H9 (cell line): ENCODE measurements around the gene MID1. TPM values are rescaled to one million over a fixed set of nuclear protein-coding genes. Genes with fewer than 3 reads are reported as not detected.

ENCODE experiments used
- DNase-seq: peaks from one replicate; pipeline ENCODE4 v3.0.0-alpha.2; 2017
- H2AFZ ChIP-seq: one replicate; pipeline ENCODE4 v1.6.1; 2013; ENCODE audit warnings: mild to moderate bottlenecking, low read length, control low read depth, moderate library complexity
- H2AK5ac ChIP-seq: 2 replicates; pipeline ENCODE4 v1.6.1; 2013; ENCODE audit warnings: low read length, control low read depth, mixed read lengths; ENCODE audit not compliant: insufficient read length
- H2BK120ac ChIP-seq: one replicate; pipeline ENCODE4 v1.6.1; 2013; ENCODE audit warnings: low read depth, mild to moderate bottlenecking, low read length, control low read depth, inconsistent platforms; ENCODE audit not compliant: poor library complexity, severe bottlenecking
- H2BK12ac ChIP-seq: 2 replicates; pipeline ENCODE4 v1.6.1; 2013; ENCODE audit warnings: low read length, control low read depth, mixed read lengths, low read depth; ENCODE audit not compliant: insufficient read length
- H2BK15ac ChIP-seq: 2 replicates; pipeline ENCODE4 v1.6.1; 2013; ENCODE audit warnings: low read depth, low read length, control low read depth
- H2BK20ac ChIP-seq: one replicate; pipeline ENCODE4 v1.6.1; 2013; ENCODE audit warnings: low read depth, mild to moderate bottlenecking, low read length, control low read depth, inconsistent platforms; ENCODE audit not compliant: poor library complexity, severe bottlenecking
- H2BK5ac ChIP-seq: 2 replicates; pipeline ENCODE4 v1.6.1; 2013; ENCODE audit warnings: low read length, control low read depth, mixed read lengths; ENCODE audit not compliant: insufficient read length
- H3K14ac ChIP-seq: 2 replicates; pipeline ENCODE4 v1.6.1; 2013; ENCODE audit warnings: low read length, control low read depth; ENCODE audit not compliant: insufficient read depth
- H3K18ac ChIP-seq: 2 replicates; pipeline ENCODE4 v1.6.1; 2013; ENCODE audit warnings: low read depth, mild to moderate bottlenecking, mixed read lengths, low read length, control low read depth; ENCODE audit not compliant: insufficient read length
- H3K23ac ChIP-seq: 2 replicates; pipeline ENCODE4 v1.6.1; 2013; ENCODE audit warnings: low read length, control low read depth, mixed read lengths, low read depth; ENCODE audit not compliant: insufficient read length
- H3K23me2 ChIP-seq: 2 replicates; pipeline ENCODE4 v1.6.1; 2013; ENCODE audit warnings: low read depth, mild to moderate bottlenecking, mixed read lengths, low read length, control low read depth; ENCODE audit not compliant: insufficient read length, poor library complexity, severe bottlenecking
- H3K27ac ChIP-seq: 2 replicates; pipeline ENCODE4 v1.5.1; 2013; ENCODE audit warnings: low read length, control low read depth, mixed read lengths, low read depth; ENCODE audit not compliant: insufficient read length
- H3K27me3 ChIP-seq: 2 replicates; pipeline ENCODE4 v1.6.1; 2013; ENCODE audit warnings: low read length, control low read depth, inconsistent platforms; ENCODE audit not compliant: insufficient read depth
- H3K4ac ChIP-seq: 2 replicates; pipeline ENCODE4 v1.6.1; 2013; ENCODE audit warnings: low read depth, mild to moderate bottlenecking, control low read depth, inconsistent platforms, low read length, moderate library complexity
- H3K4me1 ChIP-seq: 2 replicates; pipeline ENCODE4 v1.6.1; 2013; ENCODE audit warnings: low read length, control low read depth, inconsistent platforms; ENCODE audit not compliant: insufficient read depth
- H3K4me2 ChIP-seq: 2 replicates; pipeline ENCODE4 v1.6.1; 2013; ENCODE audit warnings: low read length, control low read depth, mixed read lengths; ENCODE audit not compliant: insufficient read length, insufficient read depth
- H3K56ac ChIP-seq: 2 replicates; pipeline ENCODE4 v1.6.1; 2013; ENCODE audit warnings: low read depth, mild to moderate bottlenecking, mixed read lengths, low read length, control low read depth; ENCODE audit not compliant: insufficient read length
- H3K79me1 ChIP-seq: 2 replicates; pipeline ENCODE4 v1.6.1; 2013; ENCODE audit warnings: low read depth, mild to moderate bottlenecking, moderate library complexity, low read length, control low read depth, inconsistent platforms; ENCODE audit not compliant: insufficient read depth, poor library complexity, severe bottlenecking
- H3K79me2 ChIP-seq: 2 replicates; pipeline ENCODE4 v1.6.1; 2013; ENCODE audit warnings: low read length, control low read depth, inconsistent platforms; ENCODE audit not compliant: insufficient read depth
- H3K9ac ChIP-seq: 2 replicates; pipeline ENCODE4 v1.6.1; 2013; ENCODE audit warnings: low read length, control low read depth, mixed read lengths; ENCODE audit not compliant: insufficient read length; ENCODE audit errors: extremely low read depth
- H3K9me3 ChIP-seq: one replicate; pipeline ENCODE4 v1.6.1; 2013; ENCODE audit warnings: low read depth, low read length, inconsistent platforms; ENCODE audit not compliant: control insufficient read depth
- H3T11ph ChIP-seq: one replicate; pipeline ENCODE4 v1.6.1; 2013; ENCODE audit warnings: mild to moderate bottlenecking, low read length, control low read depth, inconsistent platforms
- H4K20me1 ChIP-seq: one replicate; pipeline ENCODE4 v1.6.1; 2013; ENCODE audit not compliant: control insufficient read depth, insufficient read length, insufficient read depth
- H4K5ac ChIP-seq: 2 replicates; pipeline ENCODE4 v1.6.1; 2013; ENCODE audit warnings: low read depth, mild to moderate bottlenecking, mixed read lengths, low read length, control low read depth; ENCODE audit not compliant: insufficient read length
- H4K8ac ChIP-seq: replicated peaks from 2 replicates; pipeline ENCODE4 v1.6.1; 2013; ENCODE audit warnings: low read length, control low read depth, mixed read lengths, low read depth; ENCODE audit not compliant: insufficient read length
- H4K91ac ChIP-seq: 2 replicates; pipeline ENCODE4 v1.6.1; 2013; ENCODE audit warnings: low read depth, mild to moderate bottlenecking, moderate library complexity, mixed read lengths, low read length, control low read depth; ENCODE audit not compliant: insufficient read length
- H3K27ac Mint-ChIP-seq, 3 experiments: 2 replicates in 2 of 3; 3 replicates in 1 of 3; pipeline ENCODE4 v1.8.0; 2020 to 2021; ENCODE audit warnings: mixed read lengths in 3 of 3, mild to moderate bottlenecking in 1 of 3, moderate library complexity in 1 of 3
- H3K27me3 Mint-ChIP-seq: 2 replicates; pipeline ENCODE4 v1.8.0; 2021; ENCODE audit warnings: low read depth, mild to moderate bottlenecking, moderate library complexity, mixed read lengths
- H3K36me3 Mint-ChIP-seq, 3 experiments: 2 replicates in 2 of 3; 3 replicates in 1 of 3; pipeline ENCODE4 v1.8.0; 2020 to 2021; ENCODE audit warnings: low read depth in 3 of 3, mixed read lengths in 3 of 3; ENCODE audit not compliant: insufficient read depth in 1 of 3
- H3K4me1 Mint-ChIP-seq, 2 experiments: 2 replicates each; pipeline ENCODE4 v1.8.0; 2020; ENCODE audit warnings: mixed read lengths in 2 of 2
- H3K4me3 Mint-ChIP-seq, 2 experiments: 2 replicates in 1 of 2; 3 replicates in 1 of 2; pipeline ENCODE4 v1.8.0; 2020 to 2021; ENCODE audit warnings: mild to moderate bottlenecking in 2 of 2, mixed read lengths in 2 of 2, moderate library complexity in 1 of 2
- H3K9me3 Mint-ChIP-seq, 2 experiments: 2 replicates in 1 of 2; 3 replicates in 1 of 2; pipeline ENCODE4 v1.8.0; 2020; ENCODE audit warnings: mild to moderate bottlenecking in 2 of 2, mixed read lengths in 2 of 2, moderate library complexity in 1 of 2
- CTCF ChIP-seq: fragments of 200-600 bp; sonication (generic); conservative IDR thresholded peaks from 3 replicates; pipeline ENCODE4 v1.8.0; 2021; ENCODE audit warnings: antibody characterized with exemption, mild to moderate bottlenecking
- WGBS: extraction: QIAGEN DNeasy Blood & Tissue Kit; methylation state at CpG from one replicate; pipeline ENCODE4 v1.1.7; 2013; ENCODE audit warnings: missing lambda C conversion rate, low lambda C conversion rate, mixed read lengths; ENCODE audit not compliant: insufficient read length; ENCODE audit errors: extremely low coverage; 5-methylcytosine and 5-hydroxymethylcytosine counted together
- total RNA-seq: library from RNA; stranded (reverse); gene quantifications from 2 replicates; pipeline ENCODE4 v1.2.1, GENCODE V29; 2021

Gene MID1
- total RNA-seq, 1 experiment from 2014 or later = 32.9 TPM

- peaks cover 23% of the 10 kb centered on the region; the same call in 1 of the 2 replicates for H3K79me2 ChIP-seq
- no peaks in the 10 kb centered on the region for H3K27me3 Mint-ChIP-seq
- H3K36me3 Mint-ChIP-seq = peaks cover 7 to 10% (median 8%) of the 10 kb centered on the region in 3 experiments; a peak in 4 of 7 replicates
- H3K9ac ChIP-seq = no peak overlapping the region
- H4K8ac ChIP-seq = no peak overlapping the region
- H4K91ac ChIP-seq = no peak overlapping the region
- H2BK20ac ChIP-seq = no peak overlapping the region
- no peak overlapping the region for H3K56ac ChIP-seq
- no peak overlapping the region for H3K27ac ChIP-seq
- H2AK5ac ChIP-seq = no peak overlapping the region
- no peak overlapping the region for H2BK5ac ChIP-seq
- H3K9me3 ChIP-seq = no peaks in the 10 kb centered on the region
- H3K4me1 ChIP-seq = peaks cover 7% of the 10 kb centered on the region
- H3K23ac ChIP-seq = no peak overlapping the region
- peaks cover 34 to 36% of the 10 kb centered on the region in 2 experiments for H3K9me3 Mint-ChIP-seq
- H2BK120ac ChIP-seq = no peak overlapping the region
- H2BK15ac ChIP-seq = no peak overlapping the region
- no peak overlapping the region for H3K4me2 ChIP-seq
- H3T11ph ChIP-seq = no peak overlapping the region
- peak overlapping the region in 2 of 3 experiments; percentile 33 to 53; a peak in 1 of 7 replicates for H3K27ac Mint-ChIP-seq
- no peak overlapping the region for H3K4ac ChIP-seq
- TF ChIP-seq CTCF = no peak
- H3K14ac ChIP-seq = no peak overlapping the region
- no peaks in the 10 kb centered on the region for H3K23me2 ChIP-seq
- peaks cover 26 to 29% of the 10 kb centered on the region in 2 experiments for H3K4me1 Mint-ChIP-seq
- H3K27me3 ChIP-seq = no peaks in the 10 kb centered on the region
- H3K4me3 Mint-ChIP-seq = no peak overlapping the region
- H2AFZ ChIP-seq = no peak overlapping the region
- no peaks in the 10 kb centered on the region for H3K79me1 ChIP-seq
- no CpG with 5 or more reads among the region's 5 CpGs for WGBS
- no peak overlapping the region for H2BK12ac ChIP-seq
- H3K18ac ChIP-seq = no peak overlapping the region
- H4K5ac ChIP-seq = no peak overlapping the region
- no peaks in the 10 kb centered on the region for H4K20me1 ChIP-seq
- DNase-seq = no peak
Observed at GRCh38 chrX:10556405-10556804, 64.0 kb downstream of the MID1 start.
